ENCODE data around the gene CCDC102B.
"Not testable (repeated sequence)": the region's sequence is repeated elsewhere in the genome, so short reads cannot be mapped to it uniquely, and the experiment has no call there.

Gene CCDC102B

GRCh38 chr18:68928762-68929675, 131.1 kb downstream of the CCDC102B start:
- ChIA-PET CTCF (interaction anchor here (1.1 kb wide), 1 partner anchor 1505 kb away, joined by 3 read pairs; no protein-coding TSS in a partner anchor), POLR2A (no interaction called here)
- TF ChIP-seq, protein P1, sequence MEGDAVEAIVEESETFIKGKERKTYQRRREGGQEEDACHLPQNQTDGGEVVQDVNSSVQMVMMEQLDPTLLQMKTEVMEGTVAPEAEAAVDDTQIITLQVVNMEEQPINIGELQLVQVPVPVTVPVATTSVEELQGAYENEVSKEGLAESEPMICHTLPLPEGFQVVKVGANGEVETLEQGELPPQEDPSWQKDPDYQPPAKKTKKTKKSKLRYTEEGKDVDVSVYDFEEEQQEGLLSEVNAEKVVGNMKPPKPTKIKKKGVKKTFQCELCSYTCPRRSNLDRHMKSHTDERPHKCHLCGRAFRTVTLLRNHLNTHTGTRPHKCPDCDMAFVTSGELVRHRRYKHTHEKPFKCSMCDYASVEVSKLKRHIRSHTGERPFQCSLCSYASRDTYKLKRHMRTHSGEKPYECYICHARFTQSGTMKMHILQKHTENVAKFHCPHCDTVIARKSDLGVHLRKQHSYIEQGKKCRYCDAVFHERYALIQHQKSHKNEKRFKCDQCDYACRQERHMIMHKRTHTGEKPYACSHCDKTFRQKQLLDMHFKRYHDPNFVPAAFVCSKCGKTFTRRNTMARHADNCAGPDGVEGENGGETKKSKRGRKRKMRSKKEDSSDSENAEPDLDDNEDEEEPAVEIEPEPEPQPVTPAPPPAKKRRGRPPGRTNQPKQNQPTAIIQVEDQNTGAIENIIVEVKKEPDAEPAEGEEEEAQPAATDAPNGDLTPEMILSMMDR (IDR thresholded peaks at IDR 0.05; ENCODE audit: control extremely low read depth, extremely low read depth, low read depth, missing control alignments), result no peak
- DNase-seq (ENCODE audit: extremely low spot score), result no peak

GRCh38 chr18:68935686-68936085, 137.8 kb downstream of the CCDC102B start:
- DNase-seq (ENCODE audit: extremely low spot score), result no peak
- ChIA-PET POLR2A (no interaction called here), CTCF (no interaction called here)
- TF ChIP-seq, protein P1 (IDR thresholded peaks at IDR 0.05; ENCODE audit: control extremely low read depth, extremely low read depth, low read depth, missing control alignments), result no peak

DNA sequence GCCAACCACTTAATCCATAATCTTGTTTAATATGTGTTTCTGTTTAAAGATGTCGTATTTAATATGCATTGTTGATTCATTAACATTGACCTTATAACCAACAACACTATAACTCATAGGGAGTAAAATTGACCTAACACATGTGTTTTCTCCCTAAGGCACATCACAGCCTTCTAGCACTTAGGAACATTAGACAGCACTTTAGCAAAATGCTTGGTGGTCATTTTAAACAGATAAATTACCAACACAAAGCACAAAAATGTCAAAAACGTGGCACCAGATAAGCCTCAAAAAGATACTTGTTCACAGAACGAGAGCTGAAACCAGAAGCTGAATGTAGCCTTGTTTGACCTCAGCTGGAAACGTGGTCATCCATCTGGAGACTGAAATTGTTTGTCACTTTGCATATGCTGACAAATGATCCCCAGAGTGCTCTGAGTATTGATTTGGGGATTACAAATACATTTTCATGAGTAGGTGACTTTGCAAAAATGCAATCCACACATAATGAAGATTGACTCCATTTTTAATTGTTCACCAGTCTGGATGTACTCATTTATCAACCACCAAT, 139.2 kb downstream of the CCDC102B start:
- POLR2A ChIA-PET, result no interaction called here
- CTCF ChIA-PET, result no interaction called here
- TF ChIP-seq, protein P1 (IDR thresholded peaks at IDR 0.05; ENCODE audit: control extremely low read depth, extremely low read depth, low read depth, missing control alignments), result no peak
- DNase-seq (ENCODE audit: extremely low spot score), result no peak

GRCh38 chr18:68940039-68940438, 142.2 kb downstream of the CCDC102B start:
- ChIA-PET CTCF (no interaction called here), POLR2A (no interaction called here)
- TF ChIP-seq, protein P1 (IDR thresholded peaks at IDR 0.05; ENCODE audit: control extremely low read depth, extremely low read depth, low read depth, missing control alignments), result no peak

GRCh38 chr18:68940754-68941153, 142.9 kb downstream of the CCDC102B start:
- DNase-seq (ENCODE audit: extremely low spot score), result no peak
- ChIA-PET POLR2A (no interaction called here), CTCF (interaction anchor here (0.8 kb wide), 1 partner anchor 66 kb away, joined by 3 read pairs; no protein-coding TSS in a partner anchor)
- TF ChIP-seq, protein P1 (IDR thresholded peaks at IDR 0.05; ENCODE audit: control extremely low read depth, extremely low read depth, low read depth, missing control alignments), result no peak

More at GRCh38 chr18:68940039-68940438, 142.2 kb downstream of the CCDC102B start:
- no peak for DNase-seq (ENCODE audit: extremely low spot score)

DNA sequence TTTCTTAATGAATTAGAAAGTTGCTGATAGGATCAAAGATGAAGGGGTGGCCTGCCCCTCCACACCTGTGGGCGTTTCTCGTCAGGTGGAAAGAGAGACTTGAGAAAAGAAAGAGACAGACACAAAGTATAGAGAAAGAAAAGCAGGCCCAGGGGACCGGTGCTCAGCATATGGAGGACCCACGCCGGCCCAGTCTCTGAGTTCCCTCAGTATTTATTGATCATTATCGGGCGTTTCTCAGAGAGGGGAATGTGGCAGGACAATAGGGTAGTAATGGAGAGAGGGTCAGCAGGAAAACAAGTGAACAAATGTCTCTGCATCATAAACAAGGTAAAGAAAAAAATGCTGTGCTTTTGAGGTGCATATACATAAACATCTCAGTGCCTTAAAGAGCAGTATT, 144.3 kb downstream of the CCDC102B start:
- TF ChIP-seq, protein P1 (IDR thresholded peaks at IDR 0.05; ENCODE audit: control extremely low read depth, extremely low read depth, low read depth, missing control alignments), result no peak
- POLR2A ChIA-PET, result no interaction called here
- CTCF ChIA-PET, result no interaction called here
- DNase-seq (ENCODE audit: extremely low spot score), result no peak

- POLR2A ChIA-PET; DNase-seq (ENCODE audit: extremely low spot score): not testable (repeated sequence)
- CTCF ChIA-PET, result interaction anchor here (0.7 to 1.1 kb wide), 2 partner anchors 18 to 23 kb away, joined by 3 read pairs; no protein-coding TSS in a partner anchor
These were observed 146.0 kb downstream of the CCDC102B start for GRCh38 chr18:68943861-68944260.
